Dedifferentiated amniotic fluid mesenchymal stem cell (primary cell): ENCODE results near the gene MICU1.
"Not testable (repeated sequence)": the region's sequence is repeated elsewhere in the genome, so short reads cannot be mapped to it uniquely, and the experiment has no call there.

ENCODE experiments used
- DNase-seq: peaks from one replicate; pipeline ENCODE4 v3.0.0-alpha.2; 2016; ENCODE audit errors: extremely low spot score

The MICU1 gene

GRCh38 chr10:72445851-72446250 is 180.0 kb downstream of the MICU1 start:
- DNase-seq, result no peak

- DNase-seq, result not testable (repeated sequence)
Measured at GRCh38 chr10:72442969-72443368, 182.9 kb downstream of the MICU1 start.

GRCh38 chr10:72435570-72435969 is 190.3 kb downstream of the MICU1 start:
- no peak for DNase-seq

- not testable (repeated sequence) for DNase-seq
Measured at GRCh38 chr10:72430936-72431335, 194.9 kb downstream of the MICU1 start.

GRCh38 chr10:72429931-72430330 is 195.9 kb downstream of the MICU1 start:
- DNase-seq, result no peak

- DNase-seq, result no peak
Measured at GRCh38 chr10:72426986-72427385, 198.9 kb downstream of the MICU1 start.

- DNase-seq, result no peak
Measured at GRCh38 chr10:72425133-72425532, 200.7 kb downstream of the MICU1 start.

GRCh38 chr10:72424561-72424960 is 201.3 kb downstream of the MICU1 start:
- no peak for DNase-seq

- no peak for DNase-seq
Measured at GRCh38 chr10:72423426-72423825, 202.5 kb downstream of the MICU1 start.

GRCh38 chr10:72421885-72422540 is 203.9 kb downstream of the MICU1 start:
- no peak for DNase-seq

- DNase-seq, result no peak
Measured at GRCh38 chr10:72419241-72419640, 206.6 kb downstream of the MICU1 start.

GRCh38 chr10:72418679-72419078 is 207.2 kb downstream of the MICU1 start:
- DNase-seq, result no peak

GRCh38 chr10:72417971-72418370 is 207.9 kb downstream of the MICU1 start:
- no peak for DNase-seq

GRCh38 chr10:72416661-72417060 is 209.2 kb downstream of the MICU1 start:
- DNase-seq, result no peak

- no peak for DNase-seq
Measured at GRCh38 chr10:72414642-72415041, 211.2 kb downstream of the MICU1 start.

- no peak for DNase-seq
Measured at GRCh38 chr10:72409167-72409566, 216.7 kb downstream of the MICU1 start.

- no peak for DNase-seq
Measured at GRCh38 chr10:72407927-72408600, 217.8 kb downstream of the MICU1 start.

GRCh38 chr10:72407471-72407870 is 218.4 kb downstream of the MICU1 start:
- no peak for DNase-seq

- DNase-seq, result not testable (repeated sequence)
Measured at GRCh38 chr10:72395581-72395980, 230.3 kb downstream of the MICU1 start.

- DNase-seq, result no peak
Measured at GRCh38 chr10:72392571-72392970, 233.3 kb downstream of the MICU1 start.

GRCh38 chr10:72390764-72391163 is 235.1 kb downstream of the MICU1 start:
- no peak for DNase-seq

- DNase-seq, result no peak
Measured at GRCh38 chr10:72389716-72390115, 236.2 kb downstream of the MICU1 start.

- no peak for DNase-seq
Measured at GRCh38 chr10:72389014-72389413, 236.9 kb downstream of the MICU1 start.

GRCh38 chr10:72388062-72388461 is 237.8 kb downstream of the MICU1 start:
- no peak for DNase-seq
